Measurements from ENCODE around the gene NRM.

NRM gene

DNA sequence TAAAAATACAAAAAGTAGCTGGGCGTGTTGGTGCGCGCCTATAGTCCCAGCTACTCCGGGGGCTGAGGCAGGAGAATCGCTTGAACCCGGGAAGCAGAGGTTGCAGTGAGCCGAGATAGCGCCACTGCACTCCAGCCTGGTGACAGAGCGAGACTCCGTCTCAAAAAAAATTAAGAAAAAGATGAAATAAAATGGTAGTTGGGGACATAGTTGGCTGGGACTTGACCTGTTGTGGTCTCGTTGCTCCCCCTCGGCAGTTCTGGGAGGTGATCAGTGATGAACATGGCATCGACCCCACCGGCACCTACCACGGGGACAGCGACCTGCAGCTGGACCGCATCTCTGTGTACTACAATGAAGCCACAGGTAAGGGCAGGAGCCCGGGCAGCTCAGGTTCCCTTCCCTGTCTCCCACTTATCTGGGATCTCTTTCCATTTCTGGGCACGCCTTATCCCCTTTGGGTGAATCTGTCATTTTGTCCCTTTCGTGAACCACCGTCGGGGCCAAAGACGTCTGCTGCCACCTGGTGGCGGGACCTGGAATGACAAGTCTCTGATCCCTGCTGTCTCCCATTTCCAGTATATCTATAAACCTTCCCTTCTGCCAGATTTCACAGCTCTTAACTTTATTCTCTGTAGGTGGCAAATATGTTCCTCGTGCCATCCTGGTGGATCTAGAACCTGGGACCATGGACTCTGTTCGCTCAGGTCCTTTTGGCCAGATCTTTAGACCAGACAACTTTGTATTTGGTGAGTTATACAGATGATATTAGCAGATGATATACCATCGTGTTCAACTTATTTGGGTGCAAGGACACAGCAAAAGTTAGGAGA is 31.7 kb upstream of the NRM start (continued):
- TF ChIP-seq, protein P1, sequence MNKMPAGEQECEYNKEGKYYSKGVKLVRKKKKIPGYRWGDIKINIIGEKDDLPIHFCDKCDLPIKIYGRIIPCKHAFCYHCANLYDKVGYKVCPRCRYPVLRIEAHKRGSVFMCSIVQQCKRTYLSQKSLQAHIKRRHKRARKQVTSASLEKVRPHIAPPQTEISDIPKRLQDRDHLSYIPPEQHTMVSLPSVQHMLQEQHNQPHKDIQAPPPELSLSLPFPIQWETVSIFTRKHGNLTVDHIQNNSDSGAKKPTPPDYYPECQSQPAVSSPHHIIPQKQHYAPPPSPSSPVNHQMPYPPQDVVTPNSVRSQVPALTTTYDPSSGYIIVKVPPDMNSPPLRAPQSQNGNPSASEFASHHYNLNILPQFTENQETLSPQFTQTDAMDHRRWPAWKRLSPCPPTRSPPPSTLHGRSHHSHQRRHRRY (tag by site-specific recombination; IDR thresholded peaks at IDR 0.05): no peak
- TF ChIP-seq ZNF157 (tag by site-specific recombination; IDR thresholded peaks at IDR 0.05) (no peak), ZNF324 (tag by site-specific recombination; IDR thresholded peaks at IDR 0.05) (peak; percentile 50), SP2 (tag by site-specific recombination; IDR thresholded peaks at IDR 0.05) (0 out of 2 replicates have a peak, but pooled peaks have one; percentile 3), ZNF184 (tag by site-specific recombination; IDR thresholded peaks at IDR 0.05) (peak; percentile 69; the same call in 1 of the 2 replicates), HOXA7 (CRISPR knock-in tag; IDR thresholded peaks at IDR 0.05; ENCODE audit: borderline replicate concordance) (no peak), ZFP41 (tag by site-specific recombination; IDR thresholded peaks at IDR 0.05; ENCODE audit: borderline replicate concordance) (no peak), ZNF624 (tag by site-specific recombination; IDR thresholded peaks at IDR 0.05) (no peak), ZNF114 (tag by site-specific recombination; IDR thresholded peaks at IDR 0.05) (no peak), BCL11A (tag by site-specific recombination; IDR thresholded peaks at IDR 0.05; ENCODE audit: low read depth) (no peak), ZNF701 (tag by site-specific recombination; IDR thresholded peaks at IDR 0.05) (no peak), ZNF768 (tag by site-specific recombination; IDR thresholded peaks at IDR 0.05) (no peak), ZNF76 (tag by site-specific recombination; IDR thresholded peaks at IDR 0.05; ENCODE audit: borderline replicate concordance, low read depth) (no peak), ZBTB21 (tag by site-specific recombination; IDR thresholded peaks at IDR 0.05) (no peak), ZNF341 (tag by site-specific recombination; IDR thresholded peaks at IDR 0.05; ENCODE audit: low read depth) (no peak), ZNF664 (tag by site-specific recombination; IDR thresholded peaks at IDR 0.05) (no peak), SP7 (tag by site-specific recombination; IDR thresholded peaks at IDR 0.05) (peak; percentile 42), ZNF404 (tag by site-specific recombination; IDR thresholded peaks at IDR 0.05) (no peak), ZNF121 (tag by site-specific recombination; IDR thresholded peaks at IDR 0.05) (no peak), ZNF239 (tag by site-specific recombination; IDR thresholded peaks at IDR 0.05) (no peak), KLF7 (tag by site-specific recombination; IDR thresholded peaks at IDR 0.05; ENCODE audit: borderline replicate concordance) (no peak), ZNF274 (IDR thresholded peaks at IDR 0.05; ENCODE audit: low read length) (no peak), ZNF274 (tag by site-specific recombination; IDR thresholded peaks at IDR 0.05; ENCODE audit: borderline replicate concordance) (no peak), SCRT1 (tag by site-specific recombination; IDR thresholded peaks at IDR 0.05; ENCODE audit: borderline replicate concordance) (peak; percentile 61; the same call in 1 of the 2 replicates), BCL11B (tag by site-specific recombination; IDR thresholded peaks at IDR 0.05; ENCODE audit: low read depth) (no peak)
- TF ChIP-seq, protein P2, sequence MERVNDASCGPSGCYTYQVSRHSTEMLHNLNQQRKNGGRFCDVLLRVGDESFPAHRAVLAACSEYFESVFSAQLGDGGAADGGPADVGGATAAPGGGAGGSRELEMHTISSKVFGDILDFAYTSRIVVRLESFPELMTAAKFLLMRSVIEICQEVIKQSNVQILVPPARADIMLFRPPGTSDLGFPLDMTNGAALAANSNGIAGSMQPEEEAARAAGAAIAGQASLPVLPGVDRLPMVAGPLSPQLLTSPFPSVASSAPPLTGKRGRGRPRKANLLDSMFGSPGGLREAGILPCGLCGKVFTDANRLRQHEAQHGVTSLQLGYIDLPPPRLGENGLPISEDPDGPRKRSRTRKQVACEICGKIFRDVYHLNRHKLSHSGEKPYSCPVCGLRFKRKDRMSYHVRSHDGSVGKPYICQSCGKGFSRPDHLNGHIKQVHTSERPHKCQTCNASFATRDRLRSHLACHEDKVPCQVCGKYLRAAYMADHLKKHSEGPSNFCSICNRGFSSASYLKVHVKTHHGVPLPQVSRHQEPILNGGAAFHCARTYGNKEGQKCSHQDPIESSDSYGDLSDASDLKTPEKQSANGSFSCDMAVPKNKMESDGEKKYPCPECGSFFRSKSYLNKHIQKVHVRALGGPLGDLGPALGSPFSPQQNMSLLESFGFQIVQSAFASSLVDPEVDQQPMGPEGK (tag by site-specific recombination; IDR thresholded peaks at IDR 0.05): peak; percentile 66
- TF ChIP-seq, protein P3, sequence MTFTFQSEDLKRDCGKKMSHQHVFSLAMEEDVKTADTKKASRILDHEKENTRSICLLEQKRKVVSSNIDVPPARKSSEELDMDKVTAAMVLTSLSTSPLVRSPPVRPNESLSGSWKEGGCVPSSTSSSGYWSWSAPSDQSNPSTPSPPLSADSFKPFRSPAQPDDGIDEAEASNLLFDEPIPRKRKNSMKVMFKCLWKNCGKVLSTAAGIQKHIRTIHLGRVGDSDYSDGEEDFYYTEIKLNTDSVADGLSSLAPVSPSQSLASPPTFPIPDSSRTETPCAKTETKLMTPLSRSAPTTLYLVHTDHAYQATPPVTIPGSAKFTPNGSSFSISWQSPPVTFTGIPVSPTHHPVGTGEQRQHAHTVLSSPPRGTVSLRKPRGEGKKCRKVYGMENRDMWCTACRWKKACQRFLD (tag by site-specific recombination; IDR thresholded peaks at IDR 0.05): no peak
- TF ChIP-seq, protein P4, sequence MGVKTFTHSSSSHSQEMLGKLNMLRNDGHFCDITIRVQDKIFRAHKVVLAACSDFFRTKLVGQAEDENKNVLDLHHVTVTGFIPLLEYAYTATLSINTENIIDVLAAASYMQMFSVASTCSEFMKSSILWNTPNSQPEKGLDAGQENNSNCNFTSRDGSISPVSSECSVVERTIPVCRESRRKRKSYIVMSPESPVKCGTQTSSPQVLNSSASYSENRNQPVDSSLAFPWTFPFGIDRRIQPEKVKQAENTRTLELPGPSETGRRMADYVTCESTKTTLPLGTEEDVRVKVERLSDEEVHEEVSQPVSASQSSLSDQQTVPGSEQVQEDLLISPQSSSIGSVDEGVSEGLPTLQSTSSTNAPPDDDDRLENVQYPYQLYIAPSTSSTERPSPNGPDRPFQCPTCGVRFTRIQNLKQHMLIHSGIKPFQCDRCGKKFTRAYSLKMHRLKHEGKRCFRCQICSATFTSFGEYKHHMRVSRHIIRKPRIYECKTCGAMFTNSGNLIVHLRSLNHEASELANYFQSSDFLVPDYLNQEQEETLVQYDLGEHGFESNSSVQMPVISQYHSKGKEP (tag by site-specific recombination; IDR thresholded peaks at IDR 0.05): no peak
- TF ChIP-seq, protein P5, sequence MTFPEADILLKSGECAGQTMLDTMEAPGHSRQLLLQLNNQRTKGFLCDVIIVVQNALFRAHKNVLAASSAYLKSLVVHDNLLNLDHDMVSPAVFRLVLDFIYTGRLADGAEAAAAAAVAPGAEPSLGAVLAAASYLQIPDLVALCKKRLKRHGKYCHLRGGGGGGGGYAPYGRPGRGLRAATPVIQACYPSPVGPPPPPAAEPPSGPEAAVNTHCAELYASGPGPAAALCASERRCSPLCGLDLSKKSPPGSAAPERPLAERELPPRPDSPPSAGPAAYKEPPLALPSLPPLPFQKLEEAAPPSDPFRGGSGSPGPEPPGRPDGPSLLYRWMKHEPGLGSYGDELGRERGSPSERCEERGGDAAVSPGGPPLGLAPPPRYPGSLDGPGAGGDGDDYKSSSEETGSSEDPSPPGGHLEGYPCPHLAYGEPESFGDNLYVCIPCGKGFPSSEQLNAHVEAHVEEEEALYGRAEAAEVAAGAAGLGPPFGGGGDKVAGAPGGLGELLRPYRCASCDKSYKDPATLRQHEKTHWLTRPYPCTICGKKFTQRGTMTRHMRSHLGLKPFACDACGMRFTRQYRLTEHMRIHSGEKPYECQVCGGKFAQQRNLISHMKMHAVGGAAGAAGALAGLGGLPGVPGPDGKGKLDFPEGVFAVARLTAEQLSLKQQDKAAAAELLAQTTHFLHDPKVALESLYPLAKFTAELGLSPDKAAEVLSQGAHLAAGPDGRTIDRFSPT (tag by site-specific recombination; IDR thresholded peaks at IDR 0.05): no peak
- TF ChIP-seq, protein P6, sequence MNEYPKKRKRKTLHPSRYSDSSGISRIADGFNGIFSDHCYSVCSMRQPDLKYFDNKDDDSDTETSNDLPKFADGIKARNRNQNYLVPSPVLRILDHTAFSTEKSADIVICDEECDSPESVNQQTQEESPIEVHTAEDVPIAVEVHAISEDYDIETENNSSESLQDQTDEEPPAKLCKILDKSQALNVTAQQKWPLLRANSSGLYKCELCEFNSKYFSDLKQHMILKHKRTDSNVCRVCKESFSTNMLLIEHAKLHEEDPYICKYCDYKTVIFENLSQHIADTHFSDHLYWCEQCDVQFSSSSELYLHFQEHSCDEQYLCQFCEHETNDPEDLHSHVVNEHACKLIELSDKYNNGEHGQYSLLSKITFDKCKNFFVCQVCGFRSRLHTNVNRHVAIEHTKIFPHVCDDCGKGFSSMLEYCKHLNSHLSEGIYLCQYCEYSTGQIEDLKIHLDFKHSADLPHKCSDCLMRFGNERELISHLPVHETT (tag by site-specific recombination; IDR thresholded peaks at IDR 0.05): no peak
